Activated CD4-positive, alpha-beta T cell treated with anti-CD3 and anti-CD28 coated beads for 36 hours (primary cell): ENCODE results near the gene ORAI2. TPM values are rescaled to one million over a fixed set of nuclear protein-coding genes. Genes with fewer than 3 reads are reported as not detected.
A peak's percentile ranks its signal among the peaks of the same experiment; 100 is the strongest.
"Not testable (repeated sequence)": the region's sequence is repeated elsewhere in the genome, so short reads cannot be mapped to it uniquely, and the experiment has no call there.

Experiments used
- ATAC-seq: fragments of 200-7000 bp; cut with Tn5 transposase; one replicate; pipeline ENCODE4 v1.10.0; 2021; ENCODE audit warnings: mild to moderate bottlenecking, moderate library complexity
- CTCF ChIA-PET: fragments of 350-600 bp; sonication (Branson Sonifier 250); formaldehyde crosslinking; loops from one replicate; lab custom pipeline; 2021; ENCODE audit warnings: antibody characterized with exemption; lab: Charles Lee
- POLR2A ChIA-PET: fragments of 350-600 bp; sonication (Branson Sonifier 250); formaldehyde crosslinking; loops from one replicate; lab custom pipeline; 2021; ENCODE audit warnings: antibody characterized with exemption, inconsistent platforms; lab: Charles Lee
- DNase-seq: peaks from one replicate; pipeline ENCODE4 v3.0.0-alpha.2; 2020
- H3K27ac Mint-ChIP-seq: one replicate; pipeline ENCODE4 v1.8.0; 2021; ENCODE audit warnings: mixed read lengths
- H3K27me3 Mint-ChIP-seq: one replicate; pipeline ENCODE4 v1.8.0; 2021; ENCODE audit warnings: mixed read lengths
- H3K36me3 Mint-ChIP-seq: one replicate; pipeline ENCODE4 v1.8.0; 2021; ENCODE audit warnings: low read depth, mixed read lengths
- H3K4me1 Mint-ChIP-seq: one replicate; pipeline ENCODE4 v1.8.0; 2021; ENCODE audit warnings: mixed read lengths
- H3K4me3 Mint-ChIP-seq: one replicate; pipeline ENCODE4 v1.8.0; 2021; ENCODE audit warnings: mild to moderate bottlenecking, moderate library complexity, mixed read lengths
- H3K9me3 Mint-ChIP-seq: one replicate; pipeline ENCODE4 v1.8.0; 2021; ENCODE audit warnings: low read depth, mixed read lengths
- intact Hi-C, 2 experiments: fragments of 100-400 bp; cut with DNase I in 1 of 2; cut with micrococcal nuclease in 1 of 2; formaldehyde crosslinking; loops; one replicate each; pipeline versions ENCODE4 v1.14.2 to v1.15.1; 2022 to 2024; cut with DNase I, micrococcal nuclease
- total RNA-seq, 2 experiments: library from RNA; stranded (reverse); gene quantifications; one replicate each; pipeline ENCODE4 v1.2.3, GENCODE V29; 2021

Gene ORAI2
- total RNA-seq, 2 experiments from 2014 or later = 20.8 to 25.1 TPM

- Mint-ChIP-seq H3K4me1 (no peaks in the 10 kb centered on the region), H3K27ac (no peak overlapping the region), H3K27me3 (no peaks in the 10 kb centered on the region), H3K4me3 (no peak overlapping the region), H3K9me3 (no peaks in the 10 kb centered on the region), H3K36me3 (peaks cover 5% of the 10 kb centered on the region)
- CTCF ChIA-PET = interaction anchor here (0.6 to 1.3 kb wide), 2 partner anchors 40 to 1478 kb away, joined by 3 read pairs; no protein-coding TSS in a partner anchor
- intact Hi-C loops = no loop called here
- DNase-seq (no peak), ATAC-seq (no peak)
- POLR2A ChIA-PET = no interaction called here
Measured at GRCh38 chr7:102445674-102446071, 12.3 kb downstream of the ORAI2 start.

GRCh38 chr7:102446387-102447156 lies 13.2 kb downstream of the ORAI2 start:
- Mint-ChIP-seq H3K4me1 (no peaks in the 10 kb centered on the region), H3K9me3 (no peaks in the 10 kb centered on the region), H3K27me3 (no peaks in the 10 kb centered on the region), H3K27ac (no peak overlapping the region), H3K4me3 (no peak overlapping the region), H3K36me3 (peaks cover 5% of the 10 kb centered on the region)
- POLR2A ChIA-PET = no interaction called here
- no peak for DNase-seq
- intact Hi-C loops = no loop called here
- no peak for ATAC-seq
- CTCF ChIA-PET = no interaction called here

DNA sequence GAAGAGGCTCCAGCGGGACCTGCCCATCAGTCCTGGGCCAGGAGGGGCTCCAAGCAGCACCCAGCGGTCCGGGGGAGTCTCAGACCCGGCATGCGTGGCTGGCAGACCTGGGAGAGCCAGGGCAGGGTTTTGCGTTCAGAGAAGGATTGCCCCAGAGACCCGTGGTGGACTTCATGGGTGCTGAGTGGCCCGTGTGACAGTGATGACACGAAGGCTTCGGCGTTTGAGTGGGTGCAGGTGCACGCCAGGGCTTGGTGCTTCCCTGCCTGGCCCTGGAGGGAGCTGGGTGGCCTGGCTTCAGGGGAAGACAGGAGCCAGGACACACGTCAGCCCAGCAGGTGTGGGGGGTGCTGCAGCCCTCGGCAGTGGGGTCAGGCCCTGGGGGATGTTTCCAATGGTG lies 13.9 kb downstream of the ORAI2 start:
- POLR2A ChIA-PET = no interaction called here
- ATAC-seq = no peak
- DNase-seq = no peak
- Mint-ChIP-seq H3K4me3 (no peak overlapping the region), H3K4me1 (no peaks in the 10 kb centered on the region), H3K36me3 (peaks cover 5% of the 10 kb centered on the region), H3K27ac (no peak overlapping the region), H3K27me3 (no peaks in the 10 kb centered on the region), H3K9me3 (no peaks in the 10 kb centered on the region)
- CTCF ChIA-PET = no interaction called here
- intact Hi-C loops = no loop called here

- no peak overlapping the region for H3K4me3 Mint-ChIP-seq
- DNase-seq (no peak), ATAC-seq (no peak)
- H3K9me3 Mint-ChIP-seq = no peaks in the 10 kb centered on the region
- H3K27me3 Mint-ChIP-seq = no peaks in the 10 kb centered on the region
- CTCF ChIA-PET = interaction anchor here (0.6 to 1.8 kb wide), 6 partner anchors 12 to 1649 kb away, joined by 3 to 4 read pairs (median 3); no protein-coding TSS in a partner anchor
- intact Hi-C loops = no loop called here
- POLR2A ChIA-PET = no interaction called here
- peaks cover 5% of the 10 kb centered on the region for H3K36me3 Mint-ChIP-seq
- no peak overlapping the region for H3K27ac Mint-ChIP-seq
- H3K4me1 Mint-ChIP-seq = no peaks in the 10 kb centered on the region
Measured at GRCh38 chr7:102449136-102449535, 15.8 kb downstream of the ORAI2 start.

GRCh38 chr7:102450242-102450641 lies 16.9 kb downstream of the ORAI2 start:
- POLR2A ChIA-PET = no interaction called here

DNA sequence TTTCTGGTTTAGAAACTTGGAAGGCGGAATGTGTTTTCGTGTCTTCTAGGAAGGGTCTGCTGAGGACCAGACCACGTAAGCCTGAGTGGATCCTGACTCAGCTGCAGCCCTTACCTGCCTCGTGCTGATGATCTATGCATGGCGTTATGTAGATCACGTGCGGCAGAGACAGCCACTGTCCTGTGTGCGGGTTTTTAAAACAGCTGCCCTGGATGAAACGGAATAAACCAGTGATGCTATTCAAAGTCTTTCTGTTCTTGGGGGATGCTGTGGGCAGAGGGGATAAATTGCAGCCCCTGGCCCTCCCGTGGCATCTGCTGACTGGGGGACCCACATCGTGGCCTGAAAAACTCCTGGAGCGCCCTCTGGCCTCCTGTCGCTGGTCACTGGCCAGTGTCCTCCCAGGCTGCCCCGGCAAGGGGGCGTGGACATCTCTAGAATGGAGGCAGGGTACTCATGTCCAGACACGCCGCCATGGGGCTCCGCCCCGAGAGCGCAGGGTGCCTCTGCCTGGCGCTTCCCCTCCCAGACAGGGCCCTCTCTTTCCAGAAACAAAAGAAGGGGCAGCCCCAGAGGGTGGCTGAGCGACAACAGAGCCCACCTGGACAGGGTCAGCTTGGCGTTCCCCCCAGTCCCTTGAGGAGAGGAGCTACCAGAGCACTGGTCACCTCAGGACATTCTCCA lies 18.1 kb downstream of the ORAI2 start:
- H3K27ac Mint-ChIP-seq = no peak overlapping the region
- CTCF ChIA-PET = interaction anchor here (0.6 kb wide), 2 partner anchors 54 to 1887 kb away, joined by 3 read pairs; no protein-coding TSS in a partner anchor

More at GRCh38 chr7:102450242-102450641, 16.9 kb downstream of the ORAI2 start:
- ATAC-seq (peak; percentile 91), DNase-seq (peak; percentile 71)
- H3K9me3 Mint-ChIP-seq = no peaks in the 10 kb centered on the region
- H3K4me3 Mint-ChIP-seq = no peak overlapping the region
- CTCF ChIA-PET = interaction anchor here (0.6 to 1.8 kb wide), 8 partner anchors 10 to 1786 kb away, joined by 3 to 7 read pairs (median 4); no protein-coding TSS in a partner anchor
- intact Hi-C loops = loop anchor here (1.0 kb wide), 3 partner anchors 38 to 171 kb away; no protein-coding TSS in a partner anchor
- peaks cover 4% of the 10 kb centered on the region for H3K36me3 Mint-ChIP-seq
- H3K4me1 Mint-ChIP-seq = no peaks in the 10 kb centered on the region
- no peak overlapping the region for H3K27ac Mint-ChIP-seq
- H3K27me3 Mint-ChIP-seq = no peaks in the 10 kb centered on the region

GRCh38 chr7:102452451-102452850 lies 19.1 kb downstream of the ORAI2 start:
- Mint-ChIP-seq H3K9me3 (no peaks in the 10 kb centered on the region), H3K27me3 (no peaks in the 10 kb centered on the region), H3K4me3 (no peak overlapping the region), H3K36me3 (peaks cover 6% of the 10 kb centered on the region), H3K4me1 (no peaks in the 10 kb centered on the region), H3K27ac (no peak overlapping the region)
- DNase-seq (no peak), ATAC-seq (no peak)
- ChIA-PET CTCF (interaction anchor here (0.6 kb wide), 2 partner anchors 55 to 1888 kb away, joined by 3 read pairs; no protein-coding TSS in a partner anchor), POLR2A (no interaction called here)
- intact Hi-C loops = no loop called here

More for the DNA sequence above, 18.1 kb downstream of the ORAI2 start:
- Mint-ChIP-seq H3K36me3 (peaks cover 4% of the 10 kb centered on the region), H3K4me3 (no peak overlapping the region), H3K9me3 (no peaks in the 10 kb centered on the region), H3K27me3 (no peaks in the 10 kb centered on the region), H3K4me1 (no peaks in the 10 kb centered on the region)
- DNase-seq (no peak), ATAC-seq (no peak)
- POLR2A ChIA-PET = no interaction called here
- intact Hi-C loops = no loop called here

GRCh38 chr7:102453319-102453718 lies 19.9 kb downstream of the ORAI2 start:
- ChIA-PET POLR2A (no interaction called here), CTCF (no interaction called here)
- Mint-ChIP-seq H3K27me3 (no peaks in the 10 kb centered on the region), H3K9me3 (no peaks in the 10 kb centered on the region), H3K36me3 (peaks cover 6% of the 10 kb centered on the region), H3K4me3 (no peak overlapping the region), H3K4me1 (no peaks in the 10 kb centered on the region), H3K27ac (no peak overlapping the region)
- DNase-seq = no peak
- ATAC-seq = no peak
- intact Hi-C loops = no loop called here

- H3K9me3 Mint-ChIP-seq = no peaks in the 10 kb centered on the region
- no peaks in the 10 kb centered on the region for H3K27me3 Mint-ChIP-seq
- no peaks in the 10 kb centered on the region for H3K4me1 Mint-ChIP-seq
- intact Hi-C loops = no loop called here
- DNase-seq (no peak), ATAC-seq (no peak)
- H3K4me3 Mint-ChIP-seq = no peak overlapping the region
- POLR2A ChIA-PET = no interaction called here
- H3K27ac Mint-ChIP-seq = no peak overlapping the region
- CTCF ChIA-PET = no interaction called here
- peaks cover 11% of the 10 kb centered on the region for H3K36me3 Mint-ChIP-seq
Measured at GRCh38 chr7:102454468-102454867, 21.1 kb downstream of the ORAI2 start.

DNA sequence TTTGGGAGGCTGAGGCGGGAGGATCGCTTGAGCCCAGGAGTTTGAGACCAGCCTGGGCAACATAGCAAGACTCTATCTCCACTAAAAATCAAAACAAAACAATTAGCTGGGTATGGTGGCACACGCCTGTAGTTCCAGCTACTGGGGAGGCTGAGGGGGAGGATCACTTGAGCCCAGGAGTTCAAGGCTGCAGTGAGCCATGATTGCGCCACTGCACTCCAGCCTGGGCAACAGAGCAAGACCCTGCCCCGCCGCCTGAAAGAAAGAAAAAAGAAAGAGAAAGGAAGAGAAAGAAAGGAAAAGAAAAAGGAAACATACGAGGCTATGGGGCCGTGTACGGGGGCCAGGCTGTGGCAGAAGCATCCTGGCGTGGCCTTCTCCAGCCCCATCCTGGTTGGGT lies 21.6 kb downstream of the ORAI2 start:
- H3K9me3 Mint-ChIP-seq, H3K27ac Mint-ChIP-seq, DNase-seq, intact Hi-C loops, H3K27me3 Mint-ChIP-seq, H3K4me1 Mint-ChIP-seq, ATAC-seq, H3K4me3 Mint-ChIP-seq: not testable (repeated sequence)
- POLR2A ChIA-PET = interaction anchor here (0.5 kb wide), 1 partner anchor 33 kb away, joined by 8 read pairs; no protein-coding TSS in a partner anchor
- H3K36me3 Mint-ChIP-seq = peaks cover 11% of the 10 kb centered on the region
- CTCF ChIA-PET = interaction anchor here (1.9 kb wide), 1 partner anchor 10 kb away, joined by 7 read pairs; no protein-coding TSS in a partner anchor

GRCh38 chr7:102455596-102455995 lies 22.2 kb downstream of the ORAI2 start:
- Mint-ChIP-seq H3K4me3 (no peak overlapping the region), H3K4me1 (no peaks in the 10 kb centered on the region), H3K27me3 (no peaks in the 10 kb centered on the region), H3K9me3 (no peaks in the 10 kb centered on the region), H3K36me3 (peaks cover 11% of the 10 kb centered on the region), H3K27ac (no peak overlapping the region)
- ChIA-PET CTCF (interaction anchor here (0.6 to 1.9 kb wide), 3 partner anchors 10 to 585 kb away, joined by 3 to 7 read pairs (median 3); no protein-coding TSS in a partner anchor), POLR2A (no interaction called here)
- DNase-seq (no peak), ATAC-seq (no peak)
- intact Hi-C loops = no loop called here
